HepG2 (cell line): Measurements from ENCODE around the gene PODN. TPM values are rescaled to one million over a fixed set of nuclear protein-coding genes. Genes with fewer than 3 reads are reported as not detected.

Source experiments
- HIVEP1 ChIP-seq: sonication (generic); formaldehyde crosslinking; IDR thresholded peaks from 2 replicates; pipeline ENCODE4 v1.4.0; 2020; ENCODE audit warnings: mild to moderate bottlenecking, missing genetic modification reagents
- MEIS1 ChIP-seq: sonication (generic); formaldehyde crosslinking; IDR thresholded peaks from 2 replicates; pipeline ENCODE4 v1.9.0; 2021; ENCODE audit warnings: mild to moderate bottlenecking, missing genetic modification reagents, moderate library complexity, borderline replicate concordance
- MIXL1 ChIP-seq: IDR thresholded peaks from 2 replicates; pipeline ENCODE4 v1.6.1; 2016
- NCOA1 ChIP-seq: sonication (generic); formaldehyde crosslinking; IDR thresholded peaks from 2 replicates; pipeline ENCODE4 v1.9.0; 2021; ENCODE audit warnings: missing genetic modification reagents
- STAT6 ChIP-seq: sonication (generic); formaldehyde crosslinking; IDR thresholded peaks from 2 replicates; pipeline ENCODE4 v1.4.0; 2020; ENCODE audit warnings: missing genetic modification reagents, mild to moderate bottlenecking, borderline replicate concordance
- TOE1 ChIP-seq: sonication (generic); formaldehyde crosslinking; IDR thresholded peaks from 2 replicates; pipeline ENCODE4 v1.4.0; 2020; ENCODE audit warnings: mild to moderate bottlenecking, missing genetic modification reagents
- ZMYM3 ChIP-seq: sonication (generic); formaldehyde crosslinking; IDR thresholded peaks from 2 replicates; pipeline ENCODE4 v1.5.1; 2020; ENCODE audit warnings: mild to moderate bottlenecking, missing genetic modification reagents
- ZNF180 ChIP-seq: sonication (generic); formaldehyde crosslinking; IDR thresholded peaks from 2 replicates; pipeline ENCODE4 v1.4.0; 2020; ENCODE audit warnings: low read depth, missing genetic modification reagents, borderline replicate concordance
- ZNF615 ChIP-seq: sonication (generic); formaldehyde crosslinking; IDR thresholded peaks from 2 replicates; pipeline ENCODE4 v1.5.0; 2020; ENCODE audit warnings: mild to moderate bottlenecking, missing genetic modification reagents, borderline replicate concordance
- polyA plus RNA-seq, 8 experiments: library from polyadenylated mRNA; depleted of rRNA in 3 of 8; stranded (reverse) in 7 of 8; unstranded in 1 of 8; fragments of >200 nt; fragmentation: Illumina TruSeq in 4 of 8; extraction: Trizol in 4 of 8; gene quantifications; 2 replicates each; pipeline versions ENCODE4 v1.2.1 to v1.2.3, GENCODE V29; 2011 to 2016; ENCODE audit warnings: low read depth in 4 of 8, missing spikeins in 1 of 8, mixed read lengths in 1 of 8; ENCODE audit not compliant: insufficient read depth in 1 of 8
- total RNA-seq, 5 experiments: library from RNA; depleted of rRNA; stranded (reverse); fragments of >200 nt; fragmentation: Illumina TruSeq; extraction: Trizol; gene quantifications; 2 replicates each; pipeline ENCODE4 v1.2.3, GENCODE V29; 2016; ENCODE audit warnings: low read depth in 1 of 5
- TF ChIP-seq, protein P1 (sequence below): sonication (generic); formaldehyde crosslinking; IDR thresholded peaks from 2 replicates; pipeline ENCODE4 v1.9.0; 2021; ENCODE audit warnings: missing genetic modification reagents, borderline replicate concordance
- TF ChIP-seq, protein P2 (sequence below): sonication (generic); formaldehyde crosslinking; IDR thresholded peaks from 2 replicates; pipeline ENCODE4 v1.8.0; 2022; ENCODE audit warnings: low read depth, missing genetic modification reagents
- TF ChIP-seq, protein P3 (sequence below): sonication (generic); formaldehyde crosslinking; IDR thresholded peaks from 2 replicates; pipeline ENCODE4 v1.4.0; 2020; ENCODE audit warnings: missing genetic modification reagents
- TF ChIP-seq, protein P4 (sequence below): sonication (generic); formaldehyde crosslinking; IDR thresholded peaks from 2 replicates; pipeline ENCODE4 v1.5.1; 2020; ENCODE audit warnings: mild to moderate bottlenecking, missing genetic modification reagents

The PODN gene
- total and polyA plus RNA-seq, 2 of the 13 experiments (the other 11 are each of a cell fraction or from before 2014, with no cell fraction given), result 0.13 TPM; not detected in 1

GRCh38 chr1:53121319-53122172, 59.5 kb downstream of the PODN start (continued):
- TF ChIP-seq, protein P1, sequence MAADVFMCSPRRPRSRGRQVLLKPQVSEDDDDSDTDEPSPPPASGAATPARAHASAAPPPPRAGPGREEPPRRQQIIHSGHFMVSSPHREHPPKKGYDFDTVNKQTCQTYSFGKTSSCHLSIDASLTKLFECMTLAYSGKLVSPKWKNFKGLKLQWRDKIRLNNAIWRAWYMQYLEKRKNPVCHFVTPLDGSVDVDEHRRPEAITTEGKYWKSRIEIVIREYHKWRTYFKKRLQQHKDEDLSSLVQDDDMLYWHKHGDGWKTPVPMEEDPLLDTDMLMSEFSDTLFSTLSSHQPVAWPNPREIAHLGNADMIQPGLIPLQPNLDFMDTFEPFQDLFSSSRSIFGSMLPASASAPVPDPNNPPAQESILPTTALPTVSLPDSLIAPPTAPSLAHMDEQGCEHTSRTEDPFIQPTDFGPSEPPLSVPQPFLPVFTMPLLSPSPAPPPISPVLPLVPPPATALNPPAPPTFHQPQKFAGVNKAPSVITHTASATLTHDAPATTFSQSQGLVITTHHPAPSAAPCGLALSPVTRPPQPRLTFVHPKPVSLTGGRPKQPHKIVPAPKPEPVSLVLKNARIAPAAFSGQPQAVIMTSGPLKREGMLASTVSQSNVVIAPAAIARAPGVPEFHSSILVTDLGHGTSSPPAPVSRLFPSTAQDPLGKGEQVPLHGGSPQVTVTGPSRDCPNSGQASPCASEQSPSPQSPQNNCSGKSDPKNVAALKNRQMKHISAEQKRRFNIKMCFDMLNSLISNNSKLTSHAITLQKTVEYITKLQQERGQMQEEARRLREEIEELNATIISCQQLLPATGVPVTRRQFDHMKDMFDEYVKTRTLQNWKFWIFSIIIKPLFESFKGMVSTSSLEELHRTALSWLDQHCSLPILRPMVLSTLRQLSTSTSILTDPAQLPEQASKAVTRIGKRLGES (CRISPR knock-in tag), result no peak
- TF ChIP-seq, protein P2, sequence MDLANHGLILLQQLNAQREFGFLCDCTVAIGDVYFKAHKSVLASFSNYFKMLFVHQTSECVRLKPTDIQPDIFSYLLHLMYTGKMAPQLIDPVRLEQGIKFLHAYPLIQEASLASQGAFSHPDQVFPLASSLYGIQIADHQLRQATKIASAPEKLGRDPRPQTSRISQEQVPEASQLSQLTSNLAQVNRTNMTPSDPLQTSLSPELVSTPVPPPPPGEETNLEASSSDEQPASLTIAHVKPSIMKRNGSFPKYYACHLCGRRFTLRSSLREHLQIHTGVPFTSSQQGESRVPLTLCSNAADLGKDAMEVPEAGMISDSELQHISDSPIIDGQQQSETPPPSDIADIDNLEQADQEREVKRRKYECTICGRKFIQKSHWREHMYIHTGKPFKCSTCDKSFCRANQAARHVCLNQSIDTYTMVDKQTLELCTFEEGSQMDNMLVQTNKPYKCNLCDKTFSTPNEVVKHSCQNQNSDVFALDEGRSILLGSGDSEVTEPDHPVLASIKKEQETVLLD, result no peak
- no peak for TF ChIP-seq NCOA1
- TF ChIP-seq TOE1 (CRISPR knock-in tag), result no peak
- TF ChIP-seq MEIS1 (CRISPR knock-in tag), result peak; percentile 70
- TF ChIP-seq, protein P3, sequence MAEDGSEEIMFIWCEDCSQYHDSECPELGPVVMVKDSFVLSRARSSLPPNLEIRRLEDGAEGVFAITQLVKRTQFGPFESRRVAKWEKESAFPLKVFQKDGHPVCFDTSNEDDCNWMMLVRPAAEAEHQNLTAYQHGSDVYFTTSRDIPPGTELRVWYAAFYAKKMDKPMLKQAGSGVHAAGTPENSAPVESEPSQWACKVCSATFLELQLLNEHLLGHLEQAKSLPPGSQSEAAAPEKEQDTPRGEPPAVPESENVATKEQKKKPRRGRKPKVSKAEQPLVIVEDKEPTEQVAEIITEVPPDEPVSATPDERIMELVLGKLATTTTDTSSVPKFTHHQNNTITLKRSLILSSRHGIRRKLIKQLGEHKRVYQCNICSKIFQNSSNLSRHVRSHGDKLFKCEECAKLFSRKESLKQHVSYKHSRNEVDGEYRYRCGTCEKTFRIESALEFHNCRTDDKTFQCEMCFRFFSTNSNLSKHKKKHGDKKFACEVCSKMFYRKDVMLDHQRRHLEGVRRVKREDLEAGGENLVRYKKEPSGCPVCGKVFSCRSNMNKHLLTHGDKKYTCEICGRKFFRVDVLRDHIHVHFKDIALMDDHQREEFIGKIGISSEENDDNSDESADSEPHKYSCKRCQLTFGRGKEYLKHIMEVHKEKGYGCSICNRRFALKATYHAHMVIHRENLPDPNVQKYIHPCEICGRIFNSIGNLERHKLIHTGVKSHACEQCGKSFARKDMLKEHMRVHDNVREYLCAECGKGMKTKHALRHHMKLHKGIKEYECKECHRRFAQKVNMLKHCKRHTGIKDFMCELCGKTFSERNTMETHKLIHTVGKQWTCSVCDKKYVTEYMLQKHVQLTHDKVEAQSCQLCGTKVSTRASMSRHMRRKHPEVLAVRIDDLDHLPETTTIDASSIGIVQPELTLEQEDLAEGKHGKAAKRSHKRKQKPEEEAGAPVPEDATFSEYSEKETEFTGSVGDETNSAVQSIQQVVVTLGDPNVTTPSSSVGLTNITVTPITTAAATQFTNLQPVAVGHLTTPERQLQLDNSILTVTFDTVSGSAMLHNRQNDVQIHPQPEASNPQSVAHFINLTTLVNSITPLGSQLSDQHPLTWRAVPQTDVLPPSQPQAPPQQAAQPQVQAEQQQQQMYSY (CRISPR knock-in tag), result no peak
- TF ChIP-seq ZNF180 (CRISPR knock-in tag), result no peak
- no peak; the same call in 1 of the 2 replicates for TF ChIP-seq STAT6 (CRISPR knock-in tag)
- TF ChIP-seq ZMYM3 (CRISPR knock-in tag), result peak; percentile 93
- no peak; the same call in none of the 2 replicates for TF ChIP-seq HIVEP1 (CRISPR knock-in tag)
- TF ChIP-seq MIXL1 (CRISPR knock-in tag), result no peak
- TF ChIP-seq, protein P4, sequence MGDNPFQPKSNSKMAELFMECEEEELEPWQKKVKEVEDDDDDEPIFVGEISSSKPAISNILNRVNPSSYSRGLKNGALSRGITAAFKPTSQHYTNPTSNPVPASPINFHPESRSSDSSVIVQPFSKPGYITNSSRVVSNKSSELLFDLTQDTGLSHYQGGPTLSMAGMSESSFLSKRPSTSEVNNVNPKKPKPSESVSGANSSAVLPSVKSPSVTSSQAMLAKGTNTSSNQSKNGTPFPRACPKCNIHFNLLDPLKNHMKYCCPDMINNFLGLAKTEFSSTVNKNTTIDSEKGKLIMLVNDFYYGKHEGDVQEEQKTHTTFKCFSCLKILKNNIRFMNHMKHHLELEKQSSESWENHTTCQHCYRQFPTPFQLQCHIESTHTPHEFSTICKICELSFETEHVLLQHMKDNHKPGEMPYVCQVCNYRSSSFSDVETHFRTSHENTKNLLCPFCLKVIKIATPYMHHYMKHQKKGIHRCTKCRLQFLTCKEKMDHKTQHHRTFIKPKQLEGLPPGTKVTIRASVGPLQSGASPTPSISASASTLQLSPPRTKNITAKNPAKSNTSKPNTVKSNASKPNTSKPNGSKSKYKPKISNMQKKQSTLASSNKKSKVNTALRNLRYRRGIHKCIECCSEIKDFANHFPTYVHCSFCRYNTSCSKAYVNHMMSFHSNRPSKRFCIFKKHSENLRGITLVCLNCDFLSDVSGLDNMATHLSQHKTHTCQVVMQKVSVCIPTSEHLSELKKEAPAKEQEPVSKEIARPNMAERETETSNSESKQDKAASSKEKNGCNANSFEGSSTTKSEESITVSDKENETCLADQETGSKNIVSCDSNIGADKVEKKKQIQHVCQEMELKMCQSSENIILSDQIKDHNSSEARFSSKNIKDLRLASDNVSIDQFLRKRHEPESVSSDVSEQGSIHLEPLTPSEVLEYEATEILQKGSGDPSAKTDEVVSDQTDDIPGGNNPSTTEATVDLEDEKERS (CRISPR knock-in tag), result no peak
- no peak for TF ChIP-seq ZNF615
